ENCODE data around the gene NTRK2. TPM values are rescaled to one million over a fixed set of nuclear protein-coding genes. Genes with fewer than 3 reads are reported as not detected.

NTRK2 gene
- total RNA-seq, 1 experiment from 2014 or later, result not detected

- POLR2A ChIA-PET (ENCODE audit: unreplicated experiment), result no interaction called here
- no peak for DNase-seq
- Histone ChIP-seq H3K27me3 (ENCODE audit: insufficient read depth, low read depth) (peaks cover 9% of the 10 kb centered on the region), H3K9me2 (ENCODE audit: insufficient read depth) (no peaks in the 10 kb centered on the region), H3K4me3 (no peak overlapping the region), H3K36me3 (ENCODE audit: low read depth) (no peaks in the 10 kb centered on the region), H3K4me1 (replicated peaks; ENCODE audit: insufficient read depth) (no peaks in the 10 kb centered on the region), H3K79me2 (ENCODE audit: low read depth) (no peaks in the 10 kb centered on the region), H2AFZ (no peak overlapping the region), H3K27ac (no peak overlapping the region), H3F3A (ENCODE audit: insufficient read depth, low read depth) (no peaks in the 10 kb centered on the region), H3K4me2 (no peak overlapping the region), H4K20me1 (ENCODE audit: insufficient read depth) (no peaks in the 10 kb centered on the region), H3K9me3 (ENCODE audit: insufficient read depth, low read depth) (no peaks in the 10 kb centered on the region)
- intact Hi-C loops (cut with micrococcal nuclease; ENCODE audit: unreplicated experiment), result no loop called here
- BruUV-seq (replicated peaks), result no TSS peak
- no peak for TF ChIP-seq EZH2 (IDR thresholded peaks at IDR 0.05; ENCODE audit: low read depth)
- TF ChIP-seq, protein P1, sequence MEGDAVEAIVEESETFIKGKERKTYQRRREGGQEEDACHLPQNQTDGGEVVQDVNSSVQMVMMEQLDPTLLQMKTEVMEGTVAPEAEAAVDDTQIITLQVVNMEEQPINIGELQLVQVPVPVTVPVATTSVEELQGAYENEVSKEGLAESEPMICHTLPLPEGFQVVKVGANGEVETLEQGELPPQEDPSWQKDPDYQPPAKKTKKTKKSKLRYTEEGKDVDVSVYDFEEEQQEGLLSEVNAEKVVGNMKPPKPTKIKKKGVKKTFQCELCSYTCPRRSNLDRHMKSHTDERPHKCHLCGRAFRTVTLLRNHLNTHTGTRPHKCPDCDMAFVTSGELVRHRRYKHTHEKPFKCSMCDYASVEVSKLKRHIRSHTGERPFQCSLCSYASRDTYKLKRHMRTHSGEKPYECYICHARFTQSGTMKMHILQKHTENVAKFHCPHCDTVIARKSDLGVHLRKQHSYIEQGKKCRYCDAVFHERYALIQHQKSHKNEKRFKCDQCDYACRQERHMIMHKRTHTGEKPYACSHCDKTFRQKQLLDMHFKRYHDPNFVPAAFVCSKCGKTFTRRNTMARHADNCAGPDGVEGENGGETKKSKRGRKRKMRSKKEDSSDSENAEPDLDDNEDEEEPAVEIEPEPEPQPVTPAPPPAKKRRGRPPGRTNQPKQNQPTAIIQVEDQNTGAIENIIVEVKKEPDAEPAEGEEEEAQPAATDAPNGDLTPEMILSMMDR (conservative IDR thresholded peaks at IDR 0.05), result no peak
- CTCF ChIA-PET, result no interaction called here
Observed at GRCh38 chr9:84804951-84805694, 135.6 kb downstream of the NTRK2 start.

DNA sequence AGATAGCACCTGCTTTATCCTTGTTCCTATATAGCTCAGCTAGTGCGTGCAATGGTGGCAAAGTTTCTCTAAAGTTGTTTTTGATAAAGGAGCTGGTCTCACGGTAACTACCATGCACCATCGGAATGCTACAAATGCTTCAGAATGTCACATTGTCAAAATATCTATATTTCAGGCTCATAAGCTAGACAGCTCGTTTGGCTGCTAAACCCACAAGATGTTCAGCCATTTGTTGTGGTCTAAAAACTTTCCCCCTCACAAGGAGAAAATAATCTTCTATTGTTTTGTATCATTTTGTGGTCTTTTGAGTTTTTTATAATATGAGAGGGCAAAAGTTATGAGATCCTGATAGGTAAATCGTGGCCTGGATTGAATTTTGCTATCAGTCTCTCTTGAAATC is 137.9 kb downstream of the NTRK2 start:
- POLR2A ChIA-PET (ENCODE audit: unreplicated experiment), result no interaction called here
- intact Hi-C loops (cut with micrococcal nuclease; ENCODE audit: unreplicated experiment), result no loop called here

DNA sequence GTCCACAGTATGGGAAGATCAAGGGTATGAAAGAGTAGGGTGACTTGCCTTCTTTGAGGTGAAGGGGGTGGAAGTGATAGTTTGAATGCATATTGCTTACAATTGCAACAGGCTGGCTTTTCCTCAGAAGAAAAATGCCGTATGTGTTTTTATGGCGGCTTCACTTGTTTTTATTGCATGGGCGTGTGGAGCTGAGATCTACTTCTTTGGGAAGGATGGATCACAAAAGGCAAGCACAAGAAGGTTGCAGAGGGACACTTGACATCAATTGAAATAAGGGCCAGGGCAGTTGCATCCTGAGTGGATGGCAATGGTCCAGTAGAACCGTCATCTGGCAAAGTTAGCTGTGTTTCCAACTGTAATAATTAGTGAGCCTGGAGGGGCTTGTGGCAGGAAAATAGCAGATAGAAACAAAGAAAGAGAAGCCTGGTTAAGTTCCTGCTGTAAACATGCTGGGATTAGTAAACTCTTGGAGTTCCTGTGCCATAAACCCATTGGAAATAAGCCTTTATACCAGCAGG is 138.4 kb downstream of the NTRK2 start:
- Histone ChIP-seq H3K4me3 (no peak overlapping the region), H3K4me1 (replicated peaks; ENCODE audit: insufficient read depth) (no peaks in the 10 kb centered on the region), H3K79me2 (ENCODE audit: low read depth) (no peaks in the 10 kb centered on the region), H3K36me3 (ENCODE audit: low read depth) (no peaks in the 10 kb centered on the region), H3K9me2 (ENCODE audit: insufficient read depth) (no peaks in the 10 kb centered on the region), H4K20me1 (ENCODE audit: insufficient read depth) (no peaks in the 10 kb centered on the region), H3F3A (ENCODE audit: insufficient read depth, low read depth) (no peaks in the 10 kb centered on the region), H3K9me3 (ENCODE audit: insufficient read depth, low read depth) (no peaks in the 10 kb centered on the region), H3K27me3 (ENCODE audit: insufficient read depth, low read depth) (peaks cover 11% of the 10 kb centered on the region), H3K4me2 (no peak overlapping the region), H3K27ac (no peak overlapping the region), H2AFZ (no peak overlapping the region)
- CTCF ChIA-PET, result no interaction called here
- no peak for TF ChIP-seq EZH2 (IDR thresholded peaks at IDR 0.05; ENCODE audit: low read depth)
- TF ChIP-seq, protein P1 (conservative IDR thresholded peaks at IDR 0.05), result no peak
- POLR2A ChIA-PET (ENCODE audit: unreplicated experiment), result no interaction called here
- no TSS peak for BruUV-seq (replicated peaks)
- DNase-seq, result no peak
- intact Hi-C loops (cut with micrococcal nuclease; ENCODE audit: unreplicated experiment), result no loop called here

More for the DNA sequence above, 137.9 kb downstream of the NTRK2 start:
- no peaks in the 10 kb centered on the region for H3K9me3 ChIP-seq (ENCODE audit: insufficient read depth, low read depth)
- H3K4me1 ChIP-seq (replicated peaks; ENCODE audit: insufficient read depth), result no peaks in the 10 kb centered on the region
- no peak overlapping the region for H3K4me3 ChIP-seq
- BruUV-seq (replicated peaks), result no TSS peak
- no peak overlapping the region for H3K4me2 ChIP-seq
- no peaks in the 10 kb centered on the region for H4K20me1 ChIP-seq (ENCODE audit: insufficient read depth)
- no peak for DNase-seq
- no peaks in the 10 kb centered on the region for H3K79me2 ChIP-seq (ENCODE audit: low read depth)
- H3K36me3 ChIP-seq (ENCODE audit: low read depth), result no peaks in the 10 kb centered on the region
- H3K27me3 ChIP-seq (ENCODE audit: insufficient read depth, low read depth), result peaks cover 7% of the 10 kb centered on the region
- no peaks in the 10 kb centered on the region for H3F3A ChIP-seq (ENCODE audit: insufficient read depth, low read depth)
- CTCF ChIA-PET, result no interaction called here
- no peak overlapping the region for H3K27ac ChIP-seq
- TF ChIP-seq, protein P1 (conservative IDR thresholded peaks at IDR 0.05), result no peak
- TF ChIP-seq EZH2 (IDR thresholded peaks at IDR 0.05; ENCODE audit: low read depth), result no peak
- no peaks in the 10 kb centered on the region for H3K9me2 ChIP-seq (ENCODE audit: insufficient read depth)
- H2AFZ ChIP-seq, result no peak overlapping the region
